HEK293T (cell line): ENCODE results near the gene STPG4.

Source experiments
- ARNT ChIP-seq: fragments of 450-650 bp; IDR thresholded peaks from 2 replicates; pipeline ENCODE4 v1.6.1; 2017; ENCODE audit warnings: mild to moderate bottlenecking
- BHLHE40 ChIP-seq: fragments of 450-650 bp; IDR thresholded peaks from 2 replicates; pipeline ENCODE4 v1.6.1; 2016; ENCODE audit warnings: mild to moderate bottlenecking, moderate library complexity, borderline replicate concordance
- CTBP1 ChIP-seq: fragments of 450-650 bp; IDR thresholded peaks from 2 replicates; pipeline ENCODE4 v1.6.1; 2016; ENCODE audit warnings: borderline replicate concordance
- ELF4 ChIP-seq: fragments of 450-650 bp; IDR thresholded peaks from 2 replicates; pipeline ENCODE4 v1.6.1; 2017; ENCODE audit warnings: antibody characterized with exemption
- FOXA1 ChIP-seq: fragments of 450-650 bp; IDR thresholded peaks from 2 replicates; pipeline ENCODE4 v1.6.1; 2016; ENCODE audit warnings: mild to moderate bottlenecking
- FOXK2 ChIP-seq: fragments of 450-650 bp; IDR thresholded peaks from 2 replicates; pipeline ENCODE4 v1.6.1; 2016; ENCODE audit warnings: mild to moderate bottlenecking
- FOXM1 ChIP-seq: fragments of 450-650 bp; IDR thresholded peaks from 2 replicates; pipeline ENCODE4 v1.6.1; 2017; ENCODE audit warnings: mild to moderate bottlenecking, borderline replicate concordance
- LEF1 ChIP-seq: fragments of 450-650 bp; IDR thresholded peaks from 2 replicates; pipeline ENCODE4 v1.6.1; 2017; ENCODE audit warnings: mild to moderate bottlenecking, borderline replicate concordance
- NFRKB ChIP-seq: fragments of 450-650 bp; IDR thresholded peaks from 2 replicates; pipeline ENCODE4 v1.6.1; 2016; ENCODE audit warnings: mild to moderate bottlenecking, moderate library complexity
- SUZ12 ChIP-seq: fragments of 450-650 bp; IDR thresholded peaks from 2 replicates; pipeline ENCODE4 v1.6.1; 2016; ENCODE audit warnings: mild to moderate bottlenecking
- TARDBP ChIP-seq: fragments of 450-650 bp; IDR thresholded peaks from 2 replicates; pipeline ENCODE4 v1.6.1; 2016
- TF ChIP-seq, protein P1 (sequence below): fragments of 450-650 bp; IDR thresholded peaks from 2 replicates; pipeline ENCODE4 v1.6.1; 2016

GRCh38 chr2:47043142-47043890 is 111.8 kb downstream of the STPG4 start:
- no peak for TF ChIP-seq FOXK2
- no peak for TF ChIP-seq FOXM1
- no peak for TF ChIP-seq CTBP1
- TF ChIP-seq, protein P1, sequence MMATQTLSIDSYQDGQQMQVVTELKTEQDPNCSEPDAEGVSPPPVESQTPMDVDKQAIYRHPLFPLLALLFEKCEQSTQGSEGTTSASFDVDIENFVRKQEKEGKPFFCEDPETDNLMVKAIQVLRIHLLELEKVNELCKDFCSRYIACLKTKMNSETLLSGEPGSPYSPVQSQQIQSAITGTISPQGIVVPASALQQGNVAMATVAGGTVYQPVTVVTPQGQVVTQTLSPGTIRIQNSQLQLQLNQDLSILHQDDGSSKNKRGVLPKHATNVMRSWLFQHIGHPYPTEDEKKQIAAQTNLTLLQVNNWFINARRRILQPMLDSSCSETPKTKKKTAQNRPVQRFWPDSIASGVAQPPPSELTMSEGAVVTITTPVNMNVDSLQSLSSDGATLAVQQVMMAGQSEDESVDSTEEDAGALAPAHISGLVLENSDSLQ = no peak
- TF ChIP-seq BHLHE40 = no peak
- TF ChIP-seq FOXA1 = no peak
- no peak for TF ChIP-seq TARDBP
- TF ChIP-seq NFRKB = no peak
- TF ChIP-seq LEF1 = no peak
- TF ChIP-seq ELF4 = no peak
- TF ChIP-seq SUZ12 = no peak
- no peak for TF ChIP-seq ARNT
